Activated CD4-positive, alpha-beta T cell treated with anti-CD3 and anti-CD28 coated beads, Interleukin-2, amount 50 U/mL, for 24 hours (primary cell): ENCODE results near the gene DCP1A.
"Not testable (repeated sequence)": the region's sequence is repeated elsewhere in the genome, so short reads cannot be mapped to it uniquely, and the experiment has no call there.

Source experiments
- DNase-seq, 2 donors: peaks; one replicate each; pipeline ENCODE4 v3.0.0-alpha.2; 2020; ENCODE audit warnings: low read depth in 1 of 2, low spot score in 1 of 2

DCP1A gene

GRCh38 chr3:53347261-53348064 is at the start of gene DCP1A:
Gene DCP1A (minus strand): TSS chr3:53347543. CDS start chr3:53347517, 26 bp downstream.
- peak; percentile 92 to 93 for DNase-seq

- no peak for DNase-seq
Observed at GRCh38 chr3:53384465-53385423, 37.4 kb upstream of the DCP1A start.

- DNase-seq, result no peak
Observed at GRCh38 chr3:53382106-53382505, 34.8 kb upstream of the DCP1A start.

GRCh38 chr3:53380306-53380705 is 33.0 kb upstream of the DCP1A start:
- DNase-seq, result no peak

DNA sequence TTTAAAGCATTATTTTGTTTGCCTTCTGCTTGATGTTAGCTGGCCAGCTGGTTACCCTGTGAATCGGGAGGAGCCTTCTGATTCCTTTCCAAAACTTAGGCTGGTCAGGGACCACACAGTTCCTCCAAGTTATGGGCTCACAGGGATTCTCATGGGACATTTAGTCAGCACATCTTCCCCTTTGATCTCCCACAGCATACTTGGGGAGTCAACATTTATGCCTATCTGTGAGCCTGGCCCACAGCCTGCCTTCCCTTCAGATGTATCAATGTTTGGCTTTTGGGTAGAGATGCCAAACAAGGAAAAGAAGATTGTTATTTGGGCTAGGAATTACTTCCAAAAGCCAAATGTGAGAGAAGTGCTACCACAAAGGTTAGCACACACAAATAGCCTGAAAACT is 32.6 kb upstream of the DCP1A start:
- no peak for DNase-seq

DNA sequence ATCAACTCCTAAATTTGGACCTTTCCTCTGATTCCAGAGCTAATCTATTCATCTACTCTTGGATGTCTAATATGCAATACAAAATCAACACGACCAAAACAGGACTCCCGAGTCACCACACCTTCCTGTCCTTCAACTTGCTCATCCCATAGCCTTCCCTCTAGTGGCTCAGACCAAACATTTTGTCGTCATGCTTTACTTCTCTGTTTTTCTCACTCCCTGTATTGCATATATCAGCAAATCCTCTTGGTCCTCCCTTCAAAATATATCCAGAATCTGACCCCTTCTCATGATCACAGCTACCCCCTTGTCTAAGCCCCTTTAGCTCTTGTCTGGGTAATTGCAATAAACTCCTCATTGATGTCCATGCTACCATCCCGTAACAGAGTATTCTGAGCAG is 30.5 kb upstream of the DCP1A start:
- DNase-seq, result no peak

DNA sequence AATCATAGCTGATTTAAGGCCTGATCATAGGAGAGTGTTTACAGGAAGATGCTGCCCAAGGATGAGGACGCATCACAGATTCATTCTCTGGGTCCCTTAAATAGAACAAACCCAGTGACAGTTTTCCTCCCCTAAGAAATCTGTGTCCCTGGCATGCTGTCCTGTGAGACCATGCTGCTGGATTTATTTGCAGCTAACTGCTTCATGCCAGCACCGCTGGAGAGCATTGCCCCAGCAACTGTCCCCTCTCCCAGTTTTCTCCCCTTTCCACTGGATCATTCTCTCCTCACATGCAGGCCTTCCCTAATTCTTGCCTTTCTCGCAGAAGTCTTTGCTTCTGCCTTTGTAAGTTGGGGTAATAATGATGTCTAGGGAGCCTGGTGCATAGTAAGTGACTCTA is 29.3 kb upstream of the DCP1A start:
- DNase-seq, result no peak

DNA sequence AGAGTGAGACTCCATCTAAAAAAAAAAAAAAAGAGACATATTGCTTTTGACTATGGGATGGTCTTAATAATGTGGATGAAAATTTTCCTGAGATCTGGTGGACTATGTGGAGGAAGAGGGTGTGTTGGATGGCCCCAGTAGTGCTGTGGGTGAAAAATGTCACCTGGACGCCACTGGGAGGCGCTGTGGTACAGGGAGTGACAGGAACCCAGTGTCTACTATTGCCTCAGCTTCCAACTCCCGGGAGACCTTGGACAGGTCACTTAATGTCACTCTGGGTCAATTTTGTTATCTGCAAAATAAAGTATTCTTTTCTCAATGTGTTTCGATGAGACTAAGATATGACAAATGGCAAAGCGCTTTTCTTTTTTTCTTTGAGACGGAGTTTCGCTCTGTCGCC is 27.7 kb upstream of the DCP1A start:
- DNase-seq, result peak; percentile 9 to 32

DNA sequence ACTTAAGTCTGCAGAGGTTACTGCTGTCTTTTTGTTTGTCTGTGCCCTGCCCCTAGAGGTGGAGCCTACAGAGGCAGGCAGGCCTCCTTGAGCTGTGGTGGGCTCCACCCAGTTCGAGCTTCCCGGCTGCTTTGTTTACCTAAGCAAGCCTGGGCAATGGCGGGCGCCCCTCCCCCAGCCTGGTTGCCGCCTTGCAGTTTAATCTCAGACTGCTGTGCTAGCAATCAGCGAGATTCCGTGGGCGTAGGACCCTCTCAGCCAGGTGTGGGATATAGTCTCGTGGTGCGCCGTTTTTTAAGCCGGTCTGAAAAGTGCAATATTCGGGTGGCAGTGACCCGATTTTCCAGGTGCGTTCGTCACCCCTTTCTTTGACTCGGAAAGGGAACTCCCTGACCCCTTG is 23.4 kb upstream of the DCP1A start:
- DNase-seq, result not testable (repeated sequence)

DNA sequence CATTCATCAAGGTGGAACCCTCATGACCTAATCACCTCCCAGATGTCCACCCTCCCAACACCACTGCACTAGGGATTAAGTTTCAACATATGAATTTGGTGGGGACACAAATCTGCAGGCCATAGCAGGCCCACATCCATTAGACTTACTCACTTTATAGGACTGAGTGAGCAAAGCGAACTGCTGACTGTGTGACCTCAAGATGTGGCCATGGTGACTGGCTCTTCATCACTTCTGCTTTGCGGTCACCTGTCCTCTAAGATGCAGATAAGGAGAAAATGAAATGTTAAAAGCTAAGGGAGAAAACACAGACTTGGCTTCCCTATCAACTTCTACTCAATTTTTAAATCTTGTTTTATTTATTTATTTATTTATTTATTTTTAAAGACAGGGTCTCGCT is 14.5 kb upstream of the DCP1A start:
- no peak for DNase-seq

GRCh38 chr3:53357458-53357857 is 10.1 kb upstream of the DCP1A start:
- DNase-seq, result no peak

GRCh38 chr3:53354945-53355498 is 7.7 kb upstream of the DCP1A start:
- no peak for DNase-seq

- DNase-seq, result no peak
Observed at GRCh38 chr3:53353202-53353601, 5.9 kb upstream of the DCP1A start.

DNA sequence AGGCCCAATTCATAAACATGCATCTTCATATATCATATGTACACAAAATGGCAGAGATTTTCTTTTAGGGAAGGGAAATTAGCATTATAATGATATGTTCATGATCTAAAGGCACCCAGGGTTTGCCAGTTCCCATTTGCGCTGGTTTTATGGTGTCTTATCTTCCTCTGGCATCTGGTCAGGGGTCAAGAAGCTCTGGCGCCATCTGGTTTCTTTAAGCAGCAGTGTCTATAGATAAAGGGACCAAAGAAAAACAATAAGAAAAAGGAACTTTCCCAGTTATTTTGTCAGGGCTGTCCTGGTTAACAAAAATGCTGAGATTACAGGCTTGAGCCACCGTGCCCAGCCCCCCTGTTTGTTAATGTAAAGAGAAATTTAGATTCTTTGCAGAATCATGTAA is 3.3 kb upstream of the DCP1A start:
- DNase-seq, result no peak

DNA sequence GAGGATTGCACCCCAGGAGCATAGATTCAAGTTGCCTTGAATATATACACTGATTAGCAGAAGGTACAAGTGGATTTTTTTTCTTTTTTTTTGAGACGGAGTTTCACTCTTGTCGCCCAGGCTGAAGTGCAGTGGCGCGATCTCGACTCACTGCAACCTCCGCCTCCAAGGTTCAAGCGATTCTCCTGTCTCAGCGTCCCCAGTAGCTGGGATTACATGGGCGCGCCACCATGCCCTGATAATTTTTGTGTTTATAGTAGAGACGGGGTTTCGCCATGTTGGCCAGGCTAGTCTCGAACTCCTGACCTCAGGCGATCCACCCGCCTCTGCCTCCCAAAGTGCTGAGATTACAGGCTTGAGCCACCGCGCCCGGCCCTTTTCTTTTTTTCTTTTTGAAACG is 775 bp upstream of the DCP1A start:
- DNase-seq, result not testable (repeated sequence)

- no peak for DNase-seq
Observed at GRCh38 chr3:53346922-53347260, 452 bp downstream of the DCP1A start.

DNA sequence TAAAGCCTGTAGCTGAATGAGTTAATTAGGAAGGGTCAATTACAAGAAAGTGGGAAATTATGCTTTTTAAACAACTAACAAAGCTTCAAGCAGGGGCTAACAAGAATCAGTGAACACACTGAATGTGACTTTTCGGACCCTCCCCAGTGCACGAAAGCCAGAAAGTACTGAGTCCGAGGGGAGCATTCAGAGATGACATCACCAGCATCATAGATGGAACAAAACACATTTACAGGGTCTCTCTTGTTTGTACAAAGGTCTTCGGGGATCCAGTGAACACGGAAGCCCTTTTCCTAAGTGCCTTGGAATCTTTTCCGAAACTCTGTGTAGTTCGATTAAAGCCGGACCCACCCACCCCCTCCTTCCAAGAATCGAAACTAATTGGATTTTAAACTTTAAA is 829 bp downstream of the DCP1A start:
- DNase-seq, result no peak

GRCh38 chr3:53342353-53342752 is 5.0 kb downstream of the DCP1A start:
- DNase-seq, result no peak

DNA sequence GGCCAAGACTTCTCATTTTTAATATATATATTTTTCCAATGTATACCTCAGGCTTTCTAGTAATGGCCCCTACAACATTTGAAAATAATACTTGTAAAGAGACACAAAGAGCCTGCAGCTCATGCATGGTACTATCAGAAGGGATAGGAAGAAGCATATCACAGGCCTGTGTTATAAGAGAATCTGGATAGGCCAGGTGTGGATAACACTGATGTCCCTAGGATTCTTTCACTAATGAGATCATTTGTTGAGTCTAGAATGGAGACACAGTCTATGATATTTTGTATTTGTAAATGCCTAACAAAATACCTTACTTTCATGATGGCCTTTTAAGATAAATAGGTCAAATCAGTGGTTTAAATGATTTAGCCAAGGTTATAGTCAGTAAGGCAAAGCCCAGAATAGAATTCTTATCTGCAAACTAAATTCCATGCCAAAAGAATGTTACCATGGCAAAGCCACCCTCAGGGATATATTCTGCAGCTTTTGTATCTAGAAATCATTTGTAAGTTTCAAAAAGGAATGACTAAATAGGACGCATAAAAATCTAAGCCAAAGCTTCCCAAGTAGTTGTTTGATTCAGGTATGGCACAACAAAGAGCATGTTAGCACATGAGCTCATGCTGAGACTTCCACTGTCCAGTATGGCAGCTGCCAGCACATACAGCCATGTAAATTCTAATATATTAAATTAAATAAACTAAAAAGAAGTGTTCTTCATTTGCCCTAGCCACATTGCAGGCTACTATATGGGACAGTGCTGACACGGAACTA is 10.0 kb downstream of the DCP1A start:
- no peak for DNase-seq

DNA sequence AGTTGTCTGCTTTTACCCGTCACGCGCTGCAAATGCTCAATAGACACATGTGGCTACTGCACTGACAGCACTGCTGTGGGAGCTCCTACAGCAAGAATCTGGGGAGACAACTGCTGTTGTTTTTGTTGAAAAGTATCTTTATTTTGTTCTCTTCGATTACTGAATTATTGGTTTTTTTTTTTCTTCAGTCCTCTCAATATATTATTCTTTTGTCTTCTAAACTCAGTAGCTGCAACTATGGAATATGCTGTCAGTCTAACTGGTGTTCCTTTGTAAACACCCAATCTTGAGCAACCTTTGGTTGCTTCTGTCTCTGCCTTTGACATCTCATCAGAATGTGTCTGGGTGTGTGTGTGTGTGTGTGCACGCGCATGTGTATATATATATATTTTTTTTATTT is 12.6 kb downstream of the DCP1A start:
- no peak for DNase-seq

GRCh38 chr3:53331871-53332270 is 15.5 kb downstream of the DCP1A start:
- DNase-seq, result no peak
